Chondrocyte (in vitro differentiated cells): ENCODE results near the gene SMARCC1. TPM values are rescaled to one million over a fixed set of nuclear protein-coding genes. Genes with fewer than 3 reads are reported as not detected.
A peak's percentile ranks its signal among the peaks of the same experiment; 100 is the strongest.

Experiments
- DNase-seq: peaks from one replicate; pipeline ENCODE4 v3.0.0; 2021; ENCODE audit warnings: mixed read lengths, low spot score
- H3K27ac Mint-ChIP-seq: one replicate; pipeline ENCODE4 v1.8.0; 2021; ENCODE audit warnings: mild to moderate bottlenecking, moderate library complexity, mixed read lengths; ENCODE audit not compliant: unreplicated experiment
- H3K27me3 Mint-ChIP-seq: 2 replicates; pipeline ENCODE4 v1.8.0; 2021; ENCODE audit warnings: low read depth, mixed read lengths
- H3K36me3 Mint-ChIP-seq: 2 replicates; pipeline ENCODE4 v1.8.0; 2021; ENCODE audit warnings: low read depth, mixed read lengths
- H3K4me1 Mint-ChIP-seq: 2 replicates; pipeline ENCODE4 v1.8.0; 2021; ENCODE audit warnings: low read depth, mild to moderate bottlenecking, mixed read lengths
- H3K4me3 Mint-ChIP-seq: one replicate; pipeline ENCODE4 v1.8.0; 2021; ENCODE audit warnings: mild to moderate bottlenecking, moderate library complexity, mixed read lengths; ENCODE audit not compliant: unreplicated experiment
- H3K9me3 Mint-ChIP-seq: 2 replicates; pipeline ENCODE4 v1.8.0; 2021; ENCODE audit warnings: low read depth, mixed read lengths
- total RNA-seq: library from RNA; stranded (reverse); gene quantifications from 3 replicates; pipeline ENCODE4 v1.2.1, GENCODE V29; 2021
- TF ChIP-seq, protein P1 (sequence below): fragments of 200-600 bp; sonication (generic); IDR thresholded peaks from 2 replicates; pipeline ENCODE4 v1.5.0; 2021; ENCODE audit warnings: antibody characterized with exemption, mild to moderate bottlenecking, moderate library complexity

SMARCC1 gene
- total RNA-seq, 1 donor from 2014 or later, result 83.5 TPM

GRCh38 chr3:47678446-47679338, 103.0 kb downstream of the SMARCC1 start:
- peaks cover 44% of the 10 kb centered on the region for H3K36me3 Mint-ChIP-seq
- DNase-seq, result no peak
- no peaks in the 10 kb centered on the region for H3K4me1 Mint-ChIP-seq
- H3K27me3 Mint-ChIP-seq, result no peaks in the 10 kb centered on the region
- no peak overlapping the region for H3K4me3 Mint-ChIP-seq
- no peak overlapping the region for H3K27ac Mint-ChIP-seq
- no peaks in the 10 kb centered on the region for H3K9me3 Mint-ChIP-seq
- TF ChIP-seq, protein P1, sequence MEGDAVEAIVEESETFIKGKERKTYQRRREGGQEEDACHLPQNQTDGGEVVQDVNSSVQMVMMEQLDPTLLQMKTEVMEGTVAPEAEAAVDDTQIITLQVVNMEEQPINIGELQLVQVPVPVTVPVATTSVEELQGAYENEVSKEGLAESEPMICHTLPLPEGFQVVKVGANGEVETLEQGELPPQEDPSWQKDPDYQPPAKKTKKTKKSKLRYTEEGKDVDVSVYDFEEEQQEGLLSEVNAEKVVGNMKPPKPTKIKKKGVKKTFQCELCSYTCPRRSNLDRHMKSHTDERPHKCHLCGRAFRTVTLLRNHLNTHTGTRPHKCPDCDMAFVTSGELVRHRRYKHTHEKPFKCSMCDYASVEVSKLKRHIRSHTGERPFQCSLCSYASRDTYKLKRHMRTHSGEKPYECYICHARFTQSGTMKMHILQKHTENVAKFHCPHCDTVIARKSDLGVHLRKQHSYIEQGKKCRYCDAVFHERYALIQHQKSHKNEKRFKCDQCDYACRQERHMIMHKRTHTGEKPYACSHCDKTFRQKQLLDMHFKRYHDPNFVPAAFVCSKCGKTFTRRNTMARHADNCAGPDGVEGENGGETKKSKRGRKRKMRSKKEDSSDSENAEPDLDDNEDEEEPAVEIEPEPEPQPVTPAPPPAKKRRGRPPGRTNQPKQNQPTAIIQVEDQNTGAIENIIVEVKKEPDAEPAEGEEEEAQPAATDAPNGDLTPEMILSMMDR, result no peak

DNA sequence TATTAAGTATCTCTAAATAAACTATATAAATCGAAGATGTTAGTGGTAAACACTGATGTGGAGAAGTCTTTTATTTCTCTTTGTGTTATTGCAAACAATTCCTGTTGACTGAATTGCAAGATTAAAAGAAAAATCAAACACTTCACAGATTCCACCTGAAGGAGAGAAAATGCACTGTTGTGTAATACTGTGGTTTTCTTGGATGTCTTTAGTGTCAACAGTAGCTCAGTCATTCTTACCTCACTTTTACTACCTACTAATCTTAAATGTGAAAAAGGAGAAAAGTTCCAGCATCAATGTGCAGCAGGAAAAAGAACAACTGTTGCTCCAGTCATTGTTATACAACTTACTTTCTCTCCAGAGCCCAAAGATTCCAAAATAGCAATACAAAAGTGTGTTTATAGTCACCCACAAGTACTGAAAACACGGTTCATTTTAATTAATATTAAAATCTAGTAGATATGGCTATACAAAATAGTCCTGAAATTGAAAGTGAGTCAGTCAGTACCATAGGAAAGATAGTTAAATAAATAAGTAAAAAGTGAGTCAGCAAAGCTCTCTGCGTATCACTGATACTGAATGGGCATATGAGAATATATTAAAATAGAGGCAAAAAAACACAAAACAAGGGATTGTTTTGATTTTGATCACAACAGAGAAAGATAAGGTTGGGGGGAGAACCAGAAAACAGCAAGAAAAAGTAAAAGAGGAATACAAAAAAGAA, 112.5 kb downstream of the SMARCC1 start:
- Mint-ChIP-seq H3K4me3 (no peak overlapping the region), H3K36me3 (peaks cover 15% of the 10 kb centered on the region), H3K27me3 (no peaks in the 10 kb centered on the region), H3K27ac (peak overlapping the region; percentile 38), H3K9me3 (no peaks in the 10 kb centered on the region), H3K4me1 (peaks cover 12% of the 10 kb centered on the region)
- TF ChIP-seq, protein P1, result no peak
- DNase-seq, result no peak

GRCh38 chr3:47666118-47666517, 115.6 kb downstream of the SMARCC1 start:
- Mint-ChIP-seq H3K27me3 (no peaks in the 10 kb centered on the region), H3K36me3 (peaks cover 5% of the 10 kb centered on the region), H3K4me1 (peaks cover 13% of the 10 kb centered on the region), H3K27ac (no peak overlapping the region), H3K9me3 (no peaks in the 10 kb centered on the region), H3K4me3 (no peak overlapping the region)
- DNase-seq, result no peak
- TF ChIP-seq, protein P1, result no peak

DNA sequence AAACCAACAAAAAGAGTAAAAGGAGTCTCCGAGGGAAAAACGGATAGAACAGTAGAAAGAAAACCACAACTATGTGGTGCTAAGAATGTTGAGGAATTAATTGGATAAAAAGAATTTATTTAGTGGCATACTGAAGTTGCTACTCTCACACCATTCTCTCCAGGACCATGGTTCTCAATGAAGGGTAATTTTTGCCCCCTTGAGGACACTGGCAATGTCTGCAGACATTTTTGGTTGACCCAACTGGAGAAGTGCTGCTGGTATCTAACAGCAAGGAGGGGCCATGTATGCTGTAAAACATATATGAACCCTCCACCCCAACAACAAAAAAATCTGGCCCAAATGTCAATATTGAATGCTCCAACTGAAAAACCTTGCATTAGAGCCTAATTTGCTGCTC, 117.2 kb downstream of the SMARCC1 start:
- no peak for DNase-seq
- TF ChIP-seq, protein P1, result peak; percentile 70
- Mint-ChIP-seq H3K9me3 (no peaks in the 10 kb centered on the region), H3K4me1 (peaks cover 18% of the 10 kb centered on the region), H3K36me3 (peaks cover 5% of the 10 kb centered on the region), H3K27ac (no peak overlapping the region), H3K27me3 (no peaks in the 10 kb centered on the region), H3K4me3 (no peak overlapping the region)

DNA sequence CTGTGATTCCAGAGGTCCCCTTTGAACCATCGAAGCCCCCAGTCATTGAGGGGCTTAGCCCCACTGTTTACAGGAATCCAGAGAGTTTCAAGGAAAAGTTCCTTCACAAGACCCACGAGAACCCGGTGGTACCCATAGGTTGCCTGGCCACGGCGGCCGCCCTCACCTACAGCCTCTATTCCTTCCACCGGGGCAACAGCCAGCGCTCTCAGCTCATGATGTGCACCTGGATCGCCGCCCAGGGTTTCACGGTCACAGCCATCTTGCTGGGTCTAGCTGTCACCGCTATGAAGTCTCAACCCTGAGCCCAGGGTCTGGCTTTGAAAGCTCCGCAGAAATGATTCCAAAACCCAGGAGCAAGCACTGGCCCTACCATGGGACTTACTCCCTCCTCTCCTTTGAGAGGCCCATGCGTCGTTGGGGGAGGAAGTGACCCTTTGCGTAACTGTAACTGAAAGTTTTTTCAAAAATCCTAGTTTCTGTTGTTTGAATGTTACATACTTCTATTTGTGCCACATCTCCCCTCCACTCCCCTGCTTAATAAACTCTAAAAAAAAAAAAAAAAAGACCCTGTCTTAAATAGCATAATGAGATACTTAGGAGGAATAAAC, 118.0 kb downstream of the SMARCC1 start:
- Mint-ChIP-seq H3K36me3 (peaks cover 6% of the 10 kb centered on the region), H3K4me3 (no peak overlapping the region), H3K27ac (no peak overlapping the region), H3K27me3 (no peaks in the 10 kb centered on the region), H3K9me3 (no peaks in the 10 kb centered on the region), H3K4me1 (peaks cover 13% of the 10 kb centered on the region)
- no peak for DNase-seq
- TF ChIP-seq, protein P1, result no peak
